H1 (cell line): ENCODE measurements around the gene LYL1. TPM values are rescaled to one million over a fixed set of nuclear protein-coding genes. Genes with fewer than 3 reads are reported as not detected.

Source experiments
- CTCF ChIA-PET: fragments of 300-600 bp; sonication (Branson Sonifier 250); formaldehyde crosslinking; loops from one replicate; lab custom pipeline; 2021; ENCODE audit not compliant: partially characterized antibody; lab: Charles Lee
- POLR2A ChIA-PET: fragments of 300-600 bp; sonication (Branson Sonifier 250); formaldehyde crosslinking; loops from one replicate; lab custom pipeline; 2021; ENCODE audit warnings: inconsistent platforms; ENCODE audit not compliant: partially characterized antibody; lab: Charles Lee
- DNase-seq, 2 experiments: peaks; one replicate each; pipeline versions ENCODE4 v3.0.0 to v3.0.0-alpha.2; 2010 to 2022; ENCODE audit warnings: low spot score in 2 of 2, low read depth in 1 of 2, mixed read lengths in 1 of 2
- FAIRE-seq: peaks from 2 replicates; lab custom pipeline; 2011; peaks lifted over from hg19 to GRCh38; lab: Jason Lieb, UNC
- H2AFZ ChIP-seq: 2 replicates; pipeline ENCODE4 v1.8.1; 2012; ENCODE audit warnings: low read length, inconsistent platforms
- H2AK5ac ChIP-seq: 2 replicates; pipeline ENCODE4 v1.6.1; 2013; ENCODE audit warnings: low read depth, low read length
- H2BK120ac ChIP-seq: replicated peaks from 2 replicates; pipeline ENCODE3; 2013; ENCODE audit warnings: low read depth, low read length, inconsistent platforms
- H2BK12ac ChIP-seq: 2 replicates; pipeline ENCODE4 v1.6.1; 2013; ENCODE audit warnings: low read depth, low read length
- H2BK15ac ChIP-seq: 2 replicates; pipeline ENCODE4 v1.6.1; 2013; ENCODE audit warnings: low read length
- H2BK20ac ChIP-seq: 2 replicates; pipeline ENCODE4 v1.6.1; 2013; ENCODE audit warnings: low read length
- H2BK5ac ChIP-seq: 2 replicates; pipeline ENCODE4 v1.6.1; 2013; ENCODE audit warnings: low read depth, low read length
- H3K14ac ChIP-seq: 2 replicates; pipeline ENCODE4 v1.6.1; 2013; ENCODE audit warnings: inconsistent platforms; ENCODE audit not compliant: insufficient read length
- H3K18ac ChIP-seq: 2 replicates; pipeline ENCODE4 v1.6.1; 2013; ENCODE audit warnings: low read length; ENCODE audit errors: extremely low read depth
- H3K23ac ChIP-seq: 2 replicates; pipeline ENCODE4 v1.6.1; 2013; ENCODE audit warnings: inconsistent platforms; ENCODE audit not compliant: insufficient read length
- H3K23me2 ChIP-seq: 2 replicates; pipeline ENCODE4 v1.6.1; 2013; ENCODE audit warnings: low read depth, low read length
- H3K27ac ChIP-seq: 2 replicates; pipeline ENCODE4 v1.6.1; 2011; ENCODE audit warnings: low read depth, low read length, inconsistent platforms
- H3K27me3 ChIP-seq, 4 experiments: replicated peaks in 1 of 4; 1 replicate in 1 of 4; 2 replicates in 3 of 4; pipeline versions ENCODE4 v1.6.1 to v1.8.1; 2011 to 2013; ENCODE audit warnings: low read length in 3 of 4, mild to moderate bottlenecking in 3 of 4, inconsistent platforms in 2 of 4, mixed read lengths in 2 of 4, moderate library complexity in 1 of 4; ENCODE audit not compliant: control insufficient read depth in 3 of 4, insufficient read depth in 3 of 4; ENCODE audit errors: extremely low read depth in 1 of 4
- H3K36me3 ChIP-seq, 4 experiments: 2 replicates each; pipeline versions ENCODE4 v1.6.1 to v1.8.1; 2011 to 2013; ENCODE audit warnings: mild to moderate bottlenecking in 4 of 4, low read length in 3 of 4, moderate library complexity in 2 of 4, control low read depth in 1 of 4, inconsistent platforms in 1 of 4; ENCODE audit not compliant: insufficient read depth in 4 of 4, control insufficient read depth in 2 of 4
- H3K4ac ChIP-seq: replicated peaks from 2 replicates; pipeline ENCODE3; 2013; ENCODE audit warnings: low read length, low read depth, mixed read lengths, inconsistent platforms; ENCODE audit not compliant: insufficient read length
- H3K4me1 ChIP-seq, 4 experiments: replicated peaks in 1 of 4; 1 replicate in 1 of 4; 2 replicates in 3 of 4; pipeline versions ENCODE4 v1.6.1 to v1.8.1; 2011 to 2013; ENCODE audit warnings: low read length in 3 of 4, inconsistent platforms in 2 of 4, mixed read lengths in 1 of 4; ENCODE audit not compliant: insufficient read depth in 4 of 4, control insufficient read depth in 3 of 4
- H3K4me2 ChIP-seq, 2 experiments: 2 replicates each; pipeline versions ENCODE4 v1.6.1 to v1.8.1; 2011 to 2013; ENCODE audit warnings: low read depth in 2 of 2, low read length in 2 of 2, control low read depth in 1 of 2, inconsistent platforms in 1 of 2, mild to moderate bottlenecking in 1 of 2; ENCODE audit not compliant: insufficient read depth in 1 of 2
- H3K4me3 ChIP-seq, 4 experiments: fragments of 200-600, 300-600 bp in 1 of 4; sonication (generic), shearing (Covaris generic), sonication (Bioruptor Twin) in 1 of 4; 2 replicates each; pipeline versions ENCODE4 v1.5.1 to v1.8.1; 2011 to 2016; ENCODE audit warnings: low read length in 4 of 4, low read depth in 3 of 4, control low read depth in 2 of 4, inconsistent platforms in 2 of 4, mild to moderate bottlenecking in 2 of 4, mixed read lengths in 1 of 4, moderate library complexity in 1 of 4; ENCODE audit not compliant: insufficient read depth in 2 of 4; ENCODE audit errors: extremely low read depth in 1 of 4
- H3K56ac ChIP-seq: replicated peaks from 2 replicates; pipeline ENCODE3; 2013; ENCODE audit warnings: low read depth, mild to moderate bottlenecking, mixed read lengths, low read length, inconsistent platforms; ENCODE audit not compliant: insufficient read length
- H3K79me1 ChIP-seq: 2 replicates; pipeline ENCODE4 v1.6.1; 2013; ENCODE audit warnings: low read depth, low read length, control low read depth
- H3K79me2 ChIP-seq, 2 experiments: 2 replicates each; pipeline versions ENCODE4 v1.6.1 to v1.8.1; 2012 to 2013; ENCODE audit warnings: low read length in 2 of 2, mild to moderate bottlenecking in 2 of 2, inconsistent platforms in 1 of 2; ENCODE audit not compliant: insufficient read depth in 2 of 2, control insufficient read depth in 1 of 2
- H3K9ac ChIP-seq, 4 experiments: replicated peaks in 1 of 4; 1 replicate in 1 of 4; 2 replicates in 3 of 4; pipeline versions ENCODE4 v1.6.1 to v1.8.1; 2011 to 2013; ENCODE audit warnings: low read depth in 3 of 4, low read length in 3 of 4, control low read depth in 2 of 4, mild to moderate bottlenecking in 2 of 4, moderate library complexity in 2 of 4, inconsistent platforms in 1 of 4; ENCODE audit errors: extremely low read depth in 1 of 4
- H3K9me3 ChIP-seq, 2 experiments: 2 replicates each; pipeline versions ENCODE4 v1.6.1 to v1.8.1; 2012 to 2013; ENCODE audit warnings: mild to moderate bottlenecking in 2 of 2, moderate library complexity in 2 of 2, control low read depth in 1 of 2, inconsistent platforms in 1 of 2, low read depth in 1 of 2, low read length in 1 of 2, mixed read lengths in 1 of 2; ENCODE audit not compliant: insufficient read depth in 2 of 2
- H4K20me1 ChIP-seq, 2 experiments: replicated peaks in 1 of 2; 2 replicates each; pipeline versions ENCODE3 to v1.8.1; 2011 to 2013; ENCODE audit warnings: inconsistent platforms in 2 of 2, low read length in 2 of 2, mild to moderate bottlenecking in 1 of 2; ENCODE audit not compliant: insufficient read depth in 2 of 2, control insufficient read depth in 1 of 2
- H4K5ac ChIP-seq: 2 replicates; pipeline ENCODE4 v1.6.1; 2013; ENCODE audit warnings: low read length, low read depth, mixed read lengths, inconsistent platforms; ENCODE audit not compliant: insufficient read length
- H4K8ac ChIP-seq: 2 replicates; pipeline ENCODE4 v1.8.0; 2013; ENCODE audit warnings: mild to moderate bottlenecking, moderate library complexity, low read length, inconsistent platforms; ENCODE audit not compliant: insufficient read depth; ENCODE audit errors: extremely low read depth
- H4K91ac ChIP-seq: replicated peaks from 2 replicates; pipeline ENCODE3; 2013; ENCODE audit warnings: low read length, mixed read lengths, inconsistent platforms; ENCODE audit not compliant: insufficient read length
- CBX5 ChIP-seq: fragments of 300-800, 300-1000 bp; sonication (generic); IDR thresholded peaks from 2 replicates; pipeline ENCODE4 v1.7.1; 2016; ENCODE audit warnings: antibody characterized with exemption, low read length, low read depth
- CHD2 ChIP-seq: IDR thresholded peaks from 2 replicates; pipeline ENCODE4 v1.6.1; 2012; ENCODE audit warnings: low read length, improper control_type of control experiment
- SP2 ChIP-seq: IDR thresholded peaks from 2 replicates; pipeline ENCODE4 v1.6.1; 2012; ENCODE audit warnings: mild to moderate bottlenecking, low read length, inconsistent platforms
- SUZ12 ChIP-seq: fragments of 200-600 bp; sonication (generic); IDR thresholded peaks from 2 replicates; pipeline ENCODE4 v1.6.1; 2012; ENCODE audit warnings: mild to moderate bottlenecking, inconsistent platforms, low read length, moderate library complexity, mixed read lengths
- WGBS, 2 experiments: shearing (Covaris generic) in 1 of 2; methylation state at CpG; one replicate each; pipeline versions ENCODE4 v1.1.6 to v1.1.7; 2013 to 2015; ENCODE audit warnings: low lambda C conversion rate in 2 of 2, mixed read lengths in 2 of 2, inconsistent platforms in 1 of 2, low coverage in 1 of 2, missing lambda C conversion rate in 1 of 2; ENCODE audit not compliant: insufficient replicate concordance in 2 of 2, insufficient coverage in 1 of 2, insufficient read length in 1 of 2; ENCODE audit errors: extremely low coverage in 1 of 2, missing lambda C conversion rate in 1 of 2; 5-methylcytosine and 5-hydroxymethylcytosine counted together
- polyA plus RNA-seq, 7 experiments: library from polyadenylated mRNA; depleted of rRNA in 3 of 7; stranded (reverse) in 5 of 7; unstranded in 2 of 7; fragments of >200 nt in 5 of 7; fragments of 200-250 nt in 2 of 7; gene quantifications; 1 replicate in 5 of 7; 2 replicates in 1 of 7; 4 replicates in 1 of 7; pipeline versions ENCODE4 v1.2.1 to v1.2.3, GENCODE V29; 2011 to 2013; ENCODE audit warnings: missing spikeins in 2 of 7, mixed read lengths in 2 of 7
- total RNA-seq: library from RNA; stranded (reverse); fragmentation: NEBNext Ultra II Directional; extraction: Animal tissue kit (Norgen Biotek cat#: 25700); gene quantifications from 2 replicates; pipeline ENCODE4 v1.2.1, GENCODE V29; 2021

Gene LYL1
- total and polyA plus RNA-seq, 2 of the 8 experiments (the other 6 are each of a cell fraction or from before 2014, with no cell fraction given), result 0.58 to 0.76 TPM

- H2AK5ac ChIP-seq, result no peak overlapping the region; the same call in 1 of the 2 replicates
- H3K4ac ChIP-seq, result no peak overlapping the region
- 23% methylated on average over 7 of the region's 7 CpGs; no CpG with 5 or more reads in 1 of the 2 experiments for whole genome bisulfite sequencing, 2 experiments
- H2BK120ac ChIP-seq, result no peak overlapping the region
- no peak for DNase-seq
- FAIRE-seq, result no peak
- no peak overlapping the region for H2BK20ac ChIP-seq
- peaks cover 0 to 16% of the 10 kb centered on the region in 2 experiments for H4K20me1 ChIP-seq
- H3K14ac ChIP-seq, result no peak overlapping the region
- H3K9me3 ChIP-seq, result no peaks in the 10 kb centered on the region
- TF ChIP-seq SP2 (no peak), CHD2 (peak; percentile 77; the same call in 1 of the 2 replicates), CBX5 (no peak), SUZ12 (peak; percentile 23; the same call in 1 of the 2 replicates)
- H3K23ac ChIP-seq, result no peak overlapping the region
- H3K56ac ChIP-seq, result no peak overlapping the region
- CTCF ChIA-PET, result interaction anchor here (1.5 to 5.0 kb wide), 4 partner anchors 18 to 125 kb away, joined by 3 to 47 read pairs (median 6); no protein-coding TSS in a partner anchor
- H2AFZ ChIP-seq, result no peak overlapping the region; the same call in 1 of the 2 replicates
- H3K36me3 ChIP-seq, result peaks cover 0 to 3% (median 2%) of the 10 kb centered on the region in 4 experiments; a peak in 2 of 8 replicates
- H4K8ac ChIP-seq, result no peak overlapping the region; the same call in 1 of the 2 replicates
- H4K91ac ChIP-seq, result peak overlapping the region; percentile 65
- POLR2A ChIA-PET, result interaction anchor here (1.0 to 11.6 kb wide), 3 partner anchors 9 to 50 kb away, joined by 3 to 141 read pairs (median 14); partner anchors contain the start of genes NACC1 and TRMT1
- peaks cover 6% of the 10 kb centered on the region; the same call in 1 of the 2 replicates for H3K23me2 ChIP-seq
- H3K4me2 ChIP-seq, result peak overlapping the region; percentile 42 to 63; a peak in 3 of 4 replicates
- H2BK5ac ChIP-seq, result 0 out of 2 replicates have a peak overlapping the region, but pooled peaks have one; percentile 24
- no peak overlapping the region; a peak in 1 of 7 replicates for H3K9ac ChIP-seq
- no peaks in the 10 kb centered on the region for H3K79me1 ChIP-seq
- H3K27ac ChIP-seq, result no peak overlapping the region
- peaks cover 0 to 26% (median 9%) of the 10 kb centered on the region in 4 experiments; a peak in 5 of 7 replicates for H3K4me1 ChIP-seq
- H3K27me3 ChIP-seq, result peaks cover 31 to 54% (median 48%) of the 10 kb centered on the region in 4 experiments
- peak overlapping the region; percentile 5 to 55 (median 28); a peak in 7 of 8 replicates for H3K4me3 ChIP-seq
- no peak overlapping the region for H4K5ac ChIP-seq
- H3K79me2 ChIP-seq, result no peaks in the 10 kb centered on the region
- H2BK12ac ChIP-seq, result peak overlapping the region; percentile 68; the same call in 1 of the 2 replicates
- 0 out of 2 replicates have a peak overlapping the region, but pooled peaks have one; percentile 72 for H2BK15ac ChIP-seq
- peak overlapping the region; percentile 48 for H3K18ac ChIP-seq
These were observed 317 bp downstream of the LYL1 start for GRCh38 chr19:13102416-13102665.
